HG02588 (cell line): ENCODE data around the gene TARDBP.
"Not testable (repeated sequence)": the region's sequence is repeated elsewhere in the genome, so short reads cannot be mapped to it uniquely, and the experiment has no call there.

Source experiments
- ATAC-seq: cut with Tn5 transposase; IDR thresholded peaks from one replicate; pipeline ENCODE4 v1.9.1; 2021; ENCODE audit warnings: mild to moderate bottlenecking, moderate library complexity; ENCODE audit not compliant: unreplicated experiment

Gene TARDBP

GRCh38 chr1:11059155-11059967 is 46.9 kb downstream of the TARDBP start:
- peak; percentile 26 for ATAC-seq

GRCh38 chr1:11059968-11060830 is 47.7 kb downstream of the TARDBP start, which contains the start of gene SRM:
Gene SRM (minus strand): TSS chr1:11060018. CDS start chr1:11059943, 75 bp downstream.
- ATAC-seq, result peak; percentile 90

GRCh38 chr1:11061652-11062365 is 49.4 kb downstream of the TARDBP start:
- no peak for ATAC-seq

- ATAC-seq, result no peak
Measured at GRCh38 chr1:11062965-11063401, 50.5 kb downstream of the TARDBP start.

GRCh38 chr1:11063937-11064537 is 51.6 kb downstream of the TARDBP start:
- not testable (repeated sequence) for ATAC-seq

- no peak for ATAC-seq
Measured at GRCh38 chr1:11064942-11065341, 52.5 kb downstream of the TARDBP start.

GRCh38 chr1:11065796-11066195 is 53.3 kb downstream of the TARDBP start:
- ATAC-seq, result no peak

GRCh38 chr1:11067716-11068599 is 55.5 kb downstream of the TARDBP start:
- ATAC-seq, result no peak

- no peak for ATAC-seq
Measured at GRCh38 chr1:11068600-11069473, 56.4 kb downstream of the TARDBP start.

- no peak for ATAC-seq
Measured at GRCh38 chr1:11070876-11071275, 58.4 kb downstream of the TARDBP start.

- no peak for ATAC-seq
Measured at GRCh38 chr1:11071463-11072215, 59.2 kb downstream of the TARDBP start.

GRCh38 chr1:11072216-11072917 is 59.9 kb downstream of the TARDBP start:
- ATAC-seq, result no peak

GRCh38 chr1:11073398-11073797 is 60.9 kb downstream of the TARDBP start:
- ATAC-seq, result not testable (repeated sequence)
